GM18517 (cell line): ENCODE data around the gene SEMA3D.
"Not testable (repeated sequence)": the region's sequence is repeated elsewhere in the genome, so short reads cannot be mapped to it uniquely, and the experiment has no call there.

ENCODE experiments used
- ATAC-seq: cut with Tn5 transposase; IDR thresholded peaks from one replicate; pipeline ENCODE4 v1.9.1; 2021; ENCODE audit warnings: mild to moderate bottlenecking, moderate library complexity; ENCODE audit not compliant: unreplicated experiment

The SEMA3D gene

DNA sequence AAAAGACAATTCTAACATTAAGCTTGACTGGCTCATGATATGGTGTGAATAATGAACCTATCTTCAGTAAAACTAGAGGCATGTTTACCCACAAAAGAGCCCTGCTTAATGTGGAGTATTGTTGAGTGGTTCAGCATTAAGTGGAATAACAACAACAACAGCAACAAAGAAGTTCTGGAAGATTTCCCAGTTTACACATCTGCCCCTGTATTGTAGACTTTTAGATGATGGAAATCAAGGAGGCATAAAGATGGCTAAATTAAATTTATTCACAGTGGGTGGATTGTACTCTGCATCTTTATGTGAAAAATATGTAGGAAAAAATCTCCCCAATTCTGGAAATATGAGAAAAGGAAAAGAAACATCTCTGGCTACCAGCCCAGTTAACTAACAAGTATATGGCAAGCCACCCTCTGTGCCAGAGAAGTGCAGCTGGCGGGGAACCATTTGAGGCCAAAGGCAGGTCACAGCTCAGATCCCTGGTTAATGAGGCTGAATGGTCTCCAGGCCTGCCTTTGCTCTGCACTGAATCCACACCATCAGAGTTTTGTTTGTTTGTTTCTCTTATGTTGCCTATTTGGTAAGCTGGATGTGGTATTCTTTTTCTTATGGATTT is 186.0 kb downstream of the SEMA3D start:
- no peak for ATAC-seq

- no peak for ATAC-seq
Measured at GRCh38 chr7:84999450-84999849, 187.4 kb downstream of the SEMA3D start.

- no peak for ATAC-seq
Measured at GRCh38 chr7:84998665-84999064, 188.2 kb downstream of the SEMA3D start.

DNA sequence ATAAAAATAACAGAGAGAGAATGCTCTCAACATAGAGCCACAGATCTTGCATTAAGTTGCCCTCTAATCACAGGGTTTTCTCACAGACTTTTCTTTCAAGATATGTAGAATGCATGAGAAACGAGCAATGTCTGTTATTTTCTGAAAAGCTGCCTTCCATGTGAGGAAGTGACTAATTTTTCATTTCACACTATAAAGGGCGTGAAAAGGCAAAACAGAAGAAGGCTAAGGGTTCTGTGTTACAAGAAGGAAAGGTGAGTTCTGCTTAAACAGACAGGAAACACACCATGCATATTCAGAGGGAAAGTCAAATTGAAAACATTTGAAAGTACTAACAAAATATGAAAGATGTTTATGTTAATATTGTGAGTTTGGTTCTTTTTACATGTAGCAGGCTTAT is 189.2 kb downstream of the SEMA3D start:
- ATAC-seq = no peak

GRCh38 chr7:84992954-84993353 is 193.9 kb downstream of the SEMA3D start:
- not testable (repeated sequence) for ATAC-seq

GRCh38 chr7:84985073-84985784 is 201.6 kb downstream of the SEMA3D start:
- ATAC-seq = no peak

DNA sequence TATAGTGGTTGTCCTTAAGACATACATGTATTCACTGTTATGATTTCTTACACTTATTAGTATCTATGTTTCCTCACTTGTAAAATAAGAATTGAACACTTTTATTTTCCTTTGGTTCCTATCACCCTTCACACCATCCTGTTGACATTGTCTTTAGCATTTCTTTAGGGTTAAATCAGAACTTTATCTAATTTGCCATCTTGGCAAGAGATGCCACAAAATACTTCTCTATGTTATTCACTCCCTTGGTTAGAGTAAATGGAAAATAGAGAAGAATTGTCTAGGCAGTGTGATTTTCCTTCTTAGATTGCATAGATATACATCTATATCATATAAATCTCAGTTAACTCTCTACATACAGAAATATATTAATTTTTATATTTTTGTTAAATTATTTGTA is 204.7 kb downstream of the SEMA3D start:
- no peak for ATAC-seq

GRCh38 chr7:84981055-84981976 is 205.5 kb downstream of the SEMA3D start:
- no peak for ATAC-seq

DNA sequence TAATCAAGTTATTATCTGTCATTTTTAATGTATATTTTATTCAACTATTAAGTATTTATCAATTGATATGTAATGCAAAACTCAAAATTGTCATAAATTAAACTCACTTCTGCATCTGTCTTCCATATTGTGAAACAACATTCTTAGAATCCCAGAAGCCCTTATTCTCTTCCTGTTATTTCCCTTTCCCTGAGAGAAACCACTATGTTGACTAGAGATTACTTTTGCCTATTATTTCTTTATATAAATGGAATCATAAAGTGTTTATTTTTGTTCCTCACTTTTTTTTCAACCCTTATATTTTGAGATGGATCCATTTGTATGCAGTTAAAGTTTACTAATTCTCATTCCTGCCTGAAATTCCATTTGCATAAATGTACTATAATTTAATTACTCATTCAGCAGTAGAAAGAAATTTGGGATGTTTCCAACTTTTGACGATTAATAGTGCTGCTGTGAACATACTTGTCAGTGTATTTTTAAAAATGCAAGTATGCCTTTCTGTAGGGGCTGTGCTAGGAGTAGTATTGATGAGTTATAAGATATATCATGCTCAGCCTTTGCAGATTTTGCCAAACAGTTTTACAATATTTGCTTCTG is 211.2 kb downstream of the SEMA3D start:
- no peak for ATAC-seq

GRCh38 chr7:84971360-84971759 is 215.5 kb downstream of the SEMA3D start:
- ATAC-seq = no peak

DNA sequence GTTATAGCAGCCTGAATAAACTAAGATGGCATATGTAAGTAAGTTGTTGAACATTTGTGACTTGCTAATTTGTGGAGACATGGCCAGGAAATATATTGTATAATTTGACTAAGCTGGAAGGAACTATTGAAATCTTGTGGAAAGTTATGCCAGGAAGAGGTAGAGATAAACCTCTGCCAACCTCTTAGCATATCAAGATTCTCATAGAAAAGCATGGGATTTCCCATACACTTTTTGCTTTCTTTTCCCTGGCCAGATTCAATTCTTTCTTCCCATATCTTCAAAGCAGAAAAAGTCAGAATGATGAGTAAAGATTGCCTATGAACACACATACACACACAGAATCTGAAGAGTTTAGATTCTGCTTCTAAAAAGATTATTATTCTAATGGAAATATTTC is 216.2 kb downstream of the SEMA3D start:
- no peak for ATAC-seq

- ATAC-seq = no peak
Measured at GRCh38 chr7:84953234-84953633, 233.6 kb downstream of the SEMA3D start.

DNA sequence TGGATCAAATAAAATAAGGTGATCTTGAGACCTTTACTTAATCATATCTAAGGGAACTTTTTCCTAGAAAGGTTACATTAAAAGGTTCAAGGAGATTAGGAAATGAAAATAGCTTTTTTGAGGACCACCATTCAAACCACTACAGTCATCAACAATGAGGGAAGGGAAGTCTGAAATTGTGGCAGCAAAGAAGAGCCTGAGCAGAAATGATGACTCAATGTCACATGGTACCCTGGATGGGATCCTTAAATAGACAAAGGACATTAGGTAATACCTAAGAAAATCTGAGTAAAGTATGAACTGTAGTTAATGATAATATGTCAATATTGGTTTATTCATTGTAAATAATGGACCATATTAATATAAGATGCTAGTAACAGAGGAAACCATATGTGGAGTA is 236.0 kb downstream of the SEMA3D start:
- ATAC-seq = no peak

DNA sequence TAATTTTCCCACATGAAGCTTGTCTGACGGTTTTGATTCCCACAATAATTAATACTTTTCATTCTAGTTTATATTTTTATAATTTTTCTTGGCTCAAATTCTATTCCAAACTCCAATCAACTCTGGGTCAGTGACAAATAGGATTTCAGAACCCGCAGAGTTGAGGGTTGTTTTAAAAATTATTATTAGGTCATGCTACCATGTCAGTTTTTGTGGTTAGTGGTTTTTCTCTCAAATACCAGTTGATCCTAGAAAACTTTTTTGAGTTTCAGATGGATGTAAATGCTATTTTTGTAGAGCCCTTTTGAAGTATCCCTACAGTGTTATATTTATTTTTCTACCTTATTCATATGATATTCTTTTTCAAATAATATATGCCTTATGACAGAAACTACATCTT is 237.4 kb downstream of the SEMA3D start:
- no peak for ATAC-seq

DNA sequence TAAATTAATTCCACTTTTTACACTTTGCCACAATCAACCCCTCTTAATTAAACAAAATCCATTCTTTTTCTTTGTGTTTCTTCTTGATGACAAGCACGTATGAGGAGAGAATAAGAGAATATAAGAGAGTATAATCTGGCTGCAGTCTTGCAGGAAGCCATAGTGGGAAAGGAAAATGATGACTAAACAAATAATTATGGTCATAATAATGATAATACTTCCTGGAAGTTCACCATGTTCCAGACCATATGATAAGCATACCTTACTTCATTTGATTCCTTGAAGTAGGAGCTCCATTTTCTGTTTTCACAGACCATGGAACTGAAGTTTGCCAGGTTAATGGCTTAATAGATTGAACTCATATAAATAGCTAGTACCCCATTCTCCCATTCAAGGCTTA is 237.8 kb downstream of the SEMA3D start:
- ATAC-seq = no peak

DNA sequence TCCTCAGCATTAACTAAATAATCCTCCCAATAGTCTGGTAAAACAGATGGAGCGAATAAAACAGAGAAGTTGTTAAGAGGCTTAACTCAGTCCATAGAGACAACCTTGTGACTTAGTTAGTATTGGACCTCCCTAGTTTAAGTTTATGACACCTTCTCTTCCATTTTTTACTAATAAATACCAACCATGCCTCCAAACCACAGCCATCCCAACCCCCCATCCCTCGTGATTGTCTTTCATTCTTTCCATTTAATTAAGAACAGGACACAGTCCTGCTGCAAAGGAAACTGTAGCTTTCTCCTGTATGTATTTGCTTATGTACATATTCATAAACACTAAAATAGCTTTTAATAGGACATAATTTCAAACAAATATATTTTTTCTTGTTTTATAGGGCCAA is 238.2 kb downstream of the SEMA3D start:
- ATAC-seq = no peak

GRCh38 chr7:84946549-84946948 is 240.3 kb downstream of the SEMA3D start:
- ATAC-seq = no peak
